Uterus (tissue), 4 donors: ENCODE data around the gene VPS11. TPM values are rescaled to one million over a fixed set of nuclear protein-coding genes. Genes with fewer than 3 reads are reported as not detected.
"Not testable (repeated sequence)": the region's sequence is repeated elsewhere in the genome, so short reads cannot be mapped to it uniquely, and the experiment has no call there.

Experiments used
- DNase-seq, 2 donors: peaks; one replicate each; pipeline ENCODE4 v3.0.0-alpha.2; 2019 to 2020
- H3K27ac ChIP-seq, 2 donors: fragments of 200-600 bp; sonication (generic); 1 replicate in 1 of 2; 2 replicates in 1 of 2; pipeline ENCODE4 v1.5.1; 2016 to 2018
- H3K27me3 ChIP-seq, 2 donors: fragments of 200-600 bp; sonication (generic); one replicate each; pipeline ENCODE4 v1.5.1; 2018 to 2019; ENCODE audit warnings: control low read depth in 1 of 2
- H3K36me3 ChIP-seq, 2 donors: fragments of 200-600 bp; sonication (generic); one replicate each; pipeline ENCODE4 v1.5.1; 2019; ENCODE audit warnings: control low read depth in 1 of 2
- H3K4me1 ChIP-seq, 2 donors: fragments of 200-600 bp; sonication (generic); one replicate each; pipeline ENCODE4 v1.5.1; 2018 to 2019; ENCODE audit warnings: control low read depth in 1 of 2
- H3K4me3 ChIP-seq, 2 donors: fragments of 200-600 bp; sonication (generic); 1 replicate in 1 of 2; 2 replicates in 1 of 2; pipeline ENCODE4 v1.5.1; 2018 to 2019; ENCODE audit warnings: mild to moderate bottlenecking in 1 of 2
- H3K9me3 ChIP-seq, 2 donors: fragments of 200-600 bp; sonication (generic); one replicate each; pipeline ENCODE4 v1.5.1; 2019; ENCODE audit warnings: control low read depth in 1 of 2
- POLR2A ChIP-seq, 2 donors: fragments of 450-650 bp; IDR thresholded peaks; one replicate each; pipeline ENCODE4 v1.6.1; 2016; ENCODE audit warnings: antibody characterized with exemption in 2 of 2, mild to moderate bottlenecking in 1 of 2, moderate library complexity in 1 of 2
- intact Hi-C: fragments of 100-400 bp; cut with DNase I; formaldehyde crosslinking; loops from one replicate; pipeline ENCODE4 v1.15.1; 2023; ENCODE audit warnings: low total_unique reads
- total RNA-seq, 4 donors: library from RNA; depleted of rRNA in 3 of 4; stranded (reverse); fragments of >200 nt in 3 of 4; gene quantifications; one replicate each; pipeline versions ENCODE4 v1.1.0 to v1.2.4, GENCODE V29; 2014 to 2023
- TF ChIP-seq, protein P1 (sequence below), 4 experiments: fragments of 200-600 bp in 2 of 4; fragments of 450-650 bp in 2 of 4; sonication (generic) in 2 of 4; IDR thresholded peaks; one replicate each; pipeline ENCODE4 v1.5.1; 2016 to 2019; ENCODE audit warnings: antibody characterized with exemption in 4 of 4, mild to moderate bottlenecking in 2 of 4, moderate library complexity in 1 of 4
- donor health status: DM: yes; HTN: yes; CAD: no.

VPS11 gene
- total RNA-seq, 4 donors from 2014 or later: 25.6 to 86.6 (median 36.3) TPM

DNA sequence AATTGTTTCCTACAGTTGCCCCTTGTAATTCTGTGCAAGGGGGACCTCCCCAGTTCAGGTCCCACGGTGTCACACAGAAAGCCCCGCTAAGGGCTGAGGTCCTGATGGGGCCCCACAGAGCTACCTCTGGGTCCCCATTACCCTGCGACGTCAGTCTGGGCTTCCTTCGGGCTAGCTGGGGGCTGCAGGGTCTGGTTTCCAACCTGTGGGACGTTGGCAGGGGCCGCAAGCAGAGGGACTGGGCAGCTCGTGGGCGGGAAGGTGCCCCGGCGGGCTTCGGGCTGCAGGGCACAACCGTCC lies 37.6 kb upstream of the VPS11 start:
- intact Hi-C loops: no loop called here
- TF ChIP-seq, protein P1, sequence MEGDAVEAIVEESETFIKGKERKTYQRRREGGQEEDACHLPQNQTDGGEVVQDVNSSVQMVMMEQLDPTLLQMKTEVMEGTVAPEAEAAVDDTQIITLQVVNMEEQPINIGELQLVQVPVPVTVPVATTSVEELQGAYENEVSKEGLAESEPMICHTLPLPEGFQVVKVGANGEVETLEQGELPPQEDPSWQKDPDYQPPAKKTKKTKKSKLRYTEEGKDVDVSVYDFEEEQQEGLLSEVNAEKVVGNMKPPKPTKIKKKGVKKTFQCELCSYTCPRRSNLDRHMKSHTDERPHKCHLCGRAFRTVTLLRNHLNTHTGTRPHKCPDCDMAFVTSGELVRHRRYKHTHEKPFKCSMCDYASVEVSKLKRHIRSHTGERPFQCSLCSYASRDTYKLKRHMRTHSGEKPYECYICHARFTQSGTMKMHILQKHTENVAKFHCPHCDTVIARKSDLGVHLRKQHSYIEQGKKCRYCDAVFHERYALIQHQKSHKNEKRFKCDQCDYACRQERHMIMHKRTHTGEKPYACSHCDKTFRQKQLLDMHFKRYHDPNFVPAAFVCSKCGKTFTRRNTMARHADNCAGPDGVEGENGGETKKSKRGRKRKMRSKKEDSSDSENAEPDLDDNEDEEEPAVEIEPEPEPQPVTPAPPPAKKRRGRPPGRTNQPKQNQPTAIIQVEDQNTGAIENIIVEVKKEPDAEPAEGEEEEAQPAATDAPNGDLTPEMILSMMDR (IDR thresholded peaks at IDR 0.05): no peak
- TF ChIP-seq POLR2A (IDR thresholded peaks at IDR 0.05): no peak
- DNase-seq: no peak
- Histone ChIP-seq H3K4me3 (peak overlapping the region; percentile 56 to 59), H3K4me1 (no peaks in the 10 kb centered on the region), H3K27ac (peak overlapping the region; percentile 67 to 82), H3K27me3 (no peaks in the 10 kb centered on the region), H3K36me3 (no peaks in the 10 kb centered on the region), H3K9me3 (no peaks in the 10 kb centered on the region)

DNA sequence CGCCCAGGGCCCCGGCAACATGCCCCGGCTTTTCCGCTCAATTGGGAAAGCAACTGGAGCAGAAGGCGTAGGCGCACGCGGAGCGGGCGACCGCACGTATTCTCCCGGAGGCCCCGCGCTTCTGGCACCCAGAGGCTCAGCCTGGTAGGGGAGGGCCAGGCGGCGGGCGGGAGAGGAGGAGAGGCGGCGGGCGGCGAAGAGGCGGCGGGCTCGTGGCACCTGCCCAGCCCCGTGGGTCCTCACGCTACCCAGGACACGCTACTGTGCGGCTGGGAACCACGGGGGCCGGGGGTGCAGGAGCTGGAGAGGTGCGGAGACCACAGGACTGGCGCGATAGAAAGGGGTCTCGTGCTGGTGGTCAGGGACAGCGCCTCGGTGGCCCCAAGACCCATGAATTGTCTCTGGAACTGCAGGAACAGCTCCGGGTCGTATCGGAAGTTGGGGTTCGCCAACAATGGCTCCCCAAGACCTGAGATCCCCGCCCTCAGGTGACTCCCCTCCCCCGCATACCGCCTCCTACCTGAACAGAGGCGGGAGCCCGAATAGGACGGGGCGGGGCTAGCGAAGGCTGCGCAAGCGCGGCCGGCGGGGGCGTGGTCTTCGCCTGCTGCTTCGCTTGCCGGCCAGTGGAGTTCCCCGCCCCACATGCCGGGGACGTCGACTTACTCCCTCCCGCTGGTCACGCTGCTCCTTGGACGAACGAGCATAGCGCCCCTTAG lies 37.1 kb upstream of the VPS11 start, which contains the start of gene SLC37A4:
Gene SLC37A4, minus strand, starts transcription at position 549 of the 719 bp plus-strand sequence.
- Histone ChIP-seq H3K9me3 (no peaks in the 10 kb centered on the region), H3K36me3 (no peaks in the 10 kb centered on the region), H3K27ac (peak within 1 kb of the TSS; percentile 67 to 82), H3K4me3 (peak within 1 kb of the TSS; percentile 56 to 59), H3K27me3 (no peaks in the 10 kb centered on the region), H3K4me1 (no peaks in the 10 kb centered on the region)
- TF ChIP-seq, protein P1 (IDR thresholded peaks at IDR 0.05): peak; percentile 83 to 97 (median 90)
- TF ChIP-seq POLR2A (IDR thresholded peaks at IDR 0.05): peak in 1 of 2 donors; percentile 64
- intact Hi-C loops: no loop called here
- DNase-seq: peak; percentile 97 to 98

DNA sequence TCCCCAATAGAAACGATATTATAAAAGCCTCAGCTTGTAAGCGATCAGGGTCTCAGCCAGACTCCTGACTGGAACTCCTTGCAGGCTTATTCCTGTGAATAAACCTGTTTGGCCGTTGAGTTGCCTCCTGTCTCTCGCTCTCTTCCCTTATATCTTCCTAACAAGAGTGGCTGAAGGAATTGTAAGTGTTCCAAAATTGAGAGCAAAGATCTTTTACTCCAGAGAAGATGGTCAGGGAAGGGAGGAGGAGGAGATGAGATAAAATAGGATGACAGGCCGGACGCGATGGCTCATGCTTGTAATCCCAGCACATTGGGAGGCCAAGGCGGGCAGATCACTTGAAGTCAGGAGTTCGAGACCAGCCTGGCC lies 35.7 kb upstream of the VPS11 start:
- intact Hi-C loops: no loop called here
- no peak overlapping the region for H3K27ac ChIP-seq

DNA sequence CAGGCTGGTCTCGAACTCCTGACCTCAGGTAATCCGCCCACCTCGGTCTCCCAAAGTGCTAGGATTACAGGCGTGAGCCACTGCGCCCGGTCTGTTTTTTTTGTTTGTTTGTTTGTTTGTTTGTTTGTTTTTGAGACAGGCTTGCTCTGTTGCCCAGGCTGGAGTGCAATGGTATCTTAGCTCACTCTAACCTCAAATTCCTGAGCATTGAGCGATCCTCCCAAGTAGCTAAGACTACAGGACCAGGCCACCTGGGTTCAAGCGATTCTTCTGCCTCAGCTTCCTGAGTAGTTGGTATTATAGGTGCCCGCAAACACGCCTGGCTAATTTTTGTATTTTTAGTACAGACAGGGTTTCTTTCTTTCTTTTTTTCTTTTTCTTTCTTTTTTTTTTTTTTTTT lies 34.2 kb upstream of the VPS11 start:
- H3K27me3 ChIP-seq, intact Hi-C loops, H3K4me3 ChIP-seq, DNase-seq, H3K36me3 ChIP-seq, H3K9me3 ChIP-seq, H3K27ac ChIP-seq, H3K4me1 ChIP-seq: not testable (repeated sequence)

More for the DNA sequence above, 35.7 kb upstream of the VPS11 start:
- H3K4me1 ChIP-seq: no peaks in the 10 kb centered on the region
- no peaks in the 10 kb centered on the region for H3K27me3 ChIP-seq
- H3K36me3 ChIP-seq: no peaks in the 10 kb centered on the region
- no peak for TF ChIP-seq POLR2A (IDR thresholded peaks at IDR 0.05)
- no peak overlapping the region for H3K4me3 ChIP-seq
- no peaks in the 10 kb centered on the region for H3K9me3 ChIP-seq
- DNase-seq: no peak

DNA sequence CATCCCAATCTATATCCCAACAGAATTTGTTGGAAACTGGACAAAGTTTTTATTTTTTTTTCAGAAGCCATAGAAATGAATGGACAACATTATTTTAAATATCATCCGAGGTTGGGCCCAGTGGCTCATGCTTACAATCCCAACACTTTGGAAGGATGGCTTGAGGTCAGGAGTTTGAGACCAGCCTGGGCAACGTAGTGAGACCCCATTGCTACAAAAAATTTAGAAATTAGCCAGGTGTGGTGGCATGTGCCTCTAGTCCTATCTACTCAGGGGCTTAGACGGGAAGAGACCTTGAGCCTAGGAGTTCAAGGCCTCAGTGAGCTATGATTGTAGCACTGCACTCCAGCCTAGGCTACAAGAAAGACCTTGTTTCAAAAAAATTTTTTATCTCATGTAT lies 32.8 kb upstream of the VPS11 start:
- Histone ChIP-seq H3K27me3 (no peaks in the 10 kb centered on the region), H3K4me3 (no peak overlapping the region), H3K36me3 (no peaks in the 10 kb centered on the region), H3K9me3 (no peaks in the 10 kb centered on the region), H3K4me1 (no peaks in the 10 kb centered on the region), H3K27ac (no peak overlapping the region)
- DNase-seq: no peak
- intact Hi-C loops: no loop called here
- TF ChIP-seq, protein P1 (IDR thresholded peaks at IDR 0.05): no peak
- TF ChIP-seq POLR2A (IDR thresholded peaks at IDR 0.05): no peak

DNA sequence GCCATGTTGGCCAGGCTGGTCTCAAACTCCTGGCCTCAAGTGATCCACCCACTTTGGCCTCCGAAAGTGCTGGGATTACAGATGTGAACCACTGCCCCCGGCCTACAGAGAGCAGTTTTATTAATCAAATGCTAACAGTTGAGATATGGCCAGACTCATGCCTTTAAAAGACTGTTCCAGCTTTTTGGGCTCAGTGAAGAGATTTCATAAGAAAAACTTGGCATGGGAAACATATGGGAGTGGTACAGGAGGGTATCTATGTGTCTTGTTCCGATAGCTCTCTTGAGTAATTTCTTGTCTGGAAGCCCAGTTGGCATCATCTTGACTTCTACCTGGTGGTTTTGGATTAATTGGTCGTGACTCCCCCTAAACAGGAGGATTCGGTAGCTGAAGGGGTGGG lies 28.7 kb upstream of the VPS11 start:
- H3K36me3 ChIP-seq: no peaks in the 10 kb centered on the region
- TF ChIP-seq POLR2A (IDR thresholded peaks at IDR 0.05): no peak
- TF ChIP-seq, protein P1 (IDR thresholded peaks at IDR 0.05): no peak
- H3K4me1 ChIP-seq: no peaks in the 10 kb centered on the region
- H3K4me3 ChIP-seq: no peak overlapping the region
- no peaks in the 10 kb centered on the region for H3K27me3 ChIP-seq
- DNase-seq: no peak
- intact Hi-C loops: no loop called here
- no peaks in the 10 kb centered on the region for H3K9me3 ChIP-seq
- no peak overlapping the region for H3K27ac ChIP-seq

DNA sequence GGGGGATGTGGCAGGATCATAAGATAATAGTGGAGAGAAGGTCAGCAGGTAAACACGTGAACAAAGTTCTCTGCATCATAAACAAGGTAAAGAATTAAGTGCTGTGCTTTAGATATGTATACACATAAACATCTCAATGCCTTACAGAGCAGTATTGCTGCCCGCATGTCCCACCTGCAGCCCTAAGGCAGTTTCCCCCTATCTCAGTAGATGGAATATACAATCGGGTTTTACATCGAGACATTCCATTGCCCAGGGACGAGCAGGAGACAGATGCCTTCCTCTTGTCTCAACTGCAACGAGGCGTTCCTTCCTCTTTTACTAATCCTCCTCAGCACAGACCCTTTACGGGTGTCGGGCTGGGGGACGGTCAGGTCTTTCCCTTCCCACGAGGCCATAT lies 28.1 kb upstream of the VPS11 start:
- intact Hi-C loops, H3K9me3 ChIP-seq, H3K4me3 ChIP-seq, H3K27ac ChIP-seq, DNase-seq, H3K27me3 ChIP-seq, H3K4me1 ChIP-seq, H3K36me3 ChIP-seq: not testable (repeated sequence)
